ENCODE data around the gene C1QC.

Gene C1QC

GRCh38 chr1:22643381-22643780 lies at the start of gene C1QC:
Gene C1QC (plus strand): TSS chr1:22643633. CDS start chr1:22644024, 391 bp downstream.
- peak; percentile 53 for DNase-seq (ENCODE audit: low spot score)

DNA sequence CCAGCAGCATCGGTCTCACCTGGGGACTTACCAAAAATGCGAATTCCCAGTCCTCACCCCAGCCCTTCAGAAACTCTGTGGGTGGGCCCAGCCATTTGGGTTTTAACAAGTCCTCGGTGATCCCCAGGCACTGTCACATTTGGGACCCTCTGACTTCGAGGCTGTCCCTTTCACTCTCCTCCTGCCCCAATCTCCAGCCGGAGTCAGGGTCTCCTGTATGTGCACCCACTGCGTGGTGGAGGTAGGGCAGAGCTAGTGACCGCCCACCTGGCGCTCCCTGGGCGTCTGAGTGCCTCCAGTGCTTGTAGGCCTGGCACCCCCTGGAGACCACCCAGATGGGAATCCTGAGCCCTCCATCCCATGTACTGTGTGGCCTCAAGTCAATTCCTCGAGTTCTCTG lies 49.0 kb upstream of the C1QC start:
- DNase-seq (ENCODE audit: low spot score) = no peak

- no peak for DNase-seq (ENCODE audit: low spot score)
These were observed 48.3 kb upstream of the C1QC start for GRCh38 chr1:22595108-22595507.

GRCh38 chr1:22597301-22597965 lies 46.0 kb upstream of the C1QC start:
- no peak for DNase-seq (ENCODE audit: low spot score)

DNA sequence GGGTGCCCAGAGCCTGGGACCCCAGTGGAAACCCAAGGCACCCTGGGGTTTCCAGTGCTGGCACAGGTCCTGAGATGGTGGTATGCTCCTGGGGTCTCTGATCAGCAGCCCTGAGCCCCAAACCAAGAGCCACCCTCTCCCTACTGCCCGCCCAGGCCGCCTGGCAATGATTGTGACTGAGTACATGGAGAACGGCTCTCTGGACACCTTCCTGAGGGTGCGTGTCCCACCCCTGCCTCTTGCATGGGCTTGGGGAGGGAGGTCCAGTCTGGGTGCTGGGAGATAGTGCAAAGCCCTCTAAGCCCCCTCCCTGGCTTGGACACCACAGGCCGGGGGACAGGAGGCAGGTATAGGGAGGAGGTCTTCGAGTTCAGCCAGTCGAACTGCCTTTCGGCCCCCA lies 45.4 kb upstream of the C1QC start:
- DNase-seq (ENCODE audit: low spot score) = no peak

DNA sequence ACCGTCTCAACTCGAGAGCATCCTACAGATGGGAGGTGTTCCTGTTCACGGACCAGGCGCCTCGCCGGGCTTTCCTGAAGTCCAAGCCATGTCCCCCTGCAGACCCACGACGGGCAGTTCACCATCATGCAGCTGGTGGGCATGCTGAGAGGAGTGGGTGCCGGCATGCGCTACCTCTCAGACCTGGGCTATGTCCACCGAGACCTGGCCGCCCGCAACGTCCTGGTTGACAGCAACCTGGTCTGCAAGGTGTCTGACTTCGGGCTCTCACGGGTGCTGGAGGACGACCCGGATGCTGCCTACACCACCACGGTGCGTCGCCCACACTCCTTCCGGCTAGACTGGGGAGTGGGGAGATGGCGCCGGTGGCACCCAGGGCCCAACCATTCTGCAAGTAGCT lies 44.7 kb upstream of the C1QC start:
- DNase-seq (ENCODE audit: low spot score) = no peak

GRCh38 chr1:22600071-22600816 lies 43.2 kb upstream of the C1QC start:
- no peak for DNase-seq (ENCODE audit: low spot score)

DNA sequence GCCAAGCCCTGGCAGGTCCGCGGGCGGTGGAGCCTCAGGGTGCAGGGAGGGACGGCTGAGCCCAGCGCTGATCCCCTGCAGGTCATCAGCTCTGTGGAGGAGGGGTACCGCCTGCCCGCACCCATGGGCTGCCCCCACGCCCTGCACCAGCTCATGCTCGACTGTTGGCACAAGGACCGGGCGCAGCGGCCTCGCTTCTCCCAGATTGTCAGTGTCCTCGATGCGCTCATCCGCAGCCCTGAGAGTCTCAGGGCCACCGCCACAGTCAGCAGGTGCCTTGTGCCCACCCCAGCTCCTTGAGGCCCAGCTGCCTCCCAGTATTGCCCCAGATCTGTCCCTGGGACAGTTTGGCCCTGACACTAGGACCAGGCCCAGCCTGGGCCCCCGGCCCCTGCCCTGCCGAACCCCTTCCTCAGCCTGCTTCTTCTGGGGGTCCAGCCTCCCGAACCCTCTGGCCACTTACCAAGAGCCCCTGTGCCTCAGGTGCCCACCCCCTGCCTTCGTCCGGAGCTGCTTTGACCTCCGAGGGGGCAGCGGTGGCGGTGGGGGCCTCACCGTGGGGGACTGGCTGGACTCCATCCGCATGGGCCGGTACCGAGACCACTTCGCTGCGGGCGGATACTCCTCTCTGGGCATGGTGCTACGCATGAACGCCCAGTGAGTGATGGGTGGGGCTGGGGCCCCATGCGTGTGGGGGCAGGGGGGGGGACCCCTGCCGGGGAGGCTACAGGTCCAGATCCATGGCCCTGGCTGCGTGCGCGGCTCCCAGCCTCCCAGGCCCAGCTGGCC lies 42.4 kb upstream of the C1QC start:
- no peak for DNase-seq (ENCODE audit: low spot score)

GRCh38 chr1:22601610-22602009 lies 41.8 kb upstream of the C1QC start:
- DNase-seq (ENCODE audit: low spot score) = no peak

DNA sequence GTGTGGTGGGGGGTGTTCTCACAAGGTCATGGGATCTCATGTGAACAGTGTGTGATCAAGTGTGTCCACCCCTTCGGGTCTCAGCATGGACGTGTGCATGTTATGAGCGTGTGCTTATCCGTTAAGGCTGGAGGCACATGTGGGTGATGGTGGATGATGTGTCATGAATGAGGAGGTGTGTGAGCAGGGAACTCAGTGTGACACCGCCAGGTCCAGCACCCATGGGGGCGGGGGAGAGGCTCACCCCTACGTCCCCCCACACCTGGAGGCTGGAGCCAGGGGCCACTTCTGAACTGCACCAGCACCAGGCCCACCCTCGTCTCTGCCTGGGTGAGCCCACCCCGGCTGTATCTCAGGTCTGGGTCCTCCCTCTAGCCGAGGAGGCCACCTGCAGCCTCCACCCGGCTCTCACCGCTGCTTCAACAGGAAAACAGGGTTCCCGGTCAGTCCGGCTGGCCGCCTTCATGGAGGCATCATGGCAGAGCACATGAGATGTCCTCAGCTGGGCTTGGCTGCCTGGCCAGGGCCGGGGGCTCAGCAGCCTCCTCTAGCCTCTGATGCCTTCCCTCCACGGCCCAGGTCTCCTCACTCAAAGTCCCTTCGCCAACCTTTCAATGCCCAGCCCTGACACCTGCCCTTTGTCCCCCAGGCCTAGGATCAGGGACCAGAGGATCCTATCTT lies 41.2 kb upstream of the C1QC start:
- no peak for DNase-seq (ENCODE audit: low spot score)

DNA sequence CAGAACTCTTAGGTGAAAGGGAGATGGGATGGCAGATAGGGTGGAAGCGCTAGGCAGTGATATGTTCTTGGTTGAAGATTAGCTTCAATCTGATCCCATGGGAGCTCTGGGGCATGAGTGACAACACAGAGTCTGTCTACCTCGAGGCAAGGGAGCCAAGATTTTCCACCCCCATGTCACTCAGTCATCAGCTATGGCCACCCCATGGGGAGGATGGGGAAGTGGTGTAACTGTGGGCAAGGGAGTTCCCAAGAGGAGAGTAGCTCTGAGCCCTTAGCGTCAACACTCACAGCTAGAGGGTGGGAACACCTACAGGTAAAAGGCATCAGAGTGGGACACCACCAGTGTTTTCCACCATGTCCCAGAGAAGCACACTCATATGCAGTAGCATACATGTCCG lies 37.3 kb upstream of the C1QC start:
- no peak for DNase-seq (ENCODE audit: low spot score)

- no peak for DNase-seq (ENCODE audit: low spot score)
These were observed 36.3 kb upstream of the C1QC start for GRCh38 chr1:22607154-22607553.

- DNase-seq (ENCODE audit: low spot score) = no peak
These were observed 35.1 kb upstream of the C1QC start for GRCh38 chr1:22608361-22608760.

- no peak for DNase-seq (ENCODE audit: low spot score)
These were observed 34.1 kb upstream of the C1QC start for GRCh38 chr1:22609291-22609690.

GRCh38 chr1:22611530-22611947 lies 31.9 kb upstream of the C1QC start:
- no peak for DNase-seq (ENCODE audit: low spot score)

DNA sequence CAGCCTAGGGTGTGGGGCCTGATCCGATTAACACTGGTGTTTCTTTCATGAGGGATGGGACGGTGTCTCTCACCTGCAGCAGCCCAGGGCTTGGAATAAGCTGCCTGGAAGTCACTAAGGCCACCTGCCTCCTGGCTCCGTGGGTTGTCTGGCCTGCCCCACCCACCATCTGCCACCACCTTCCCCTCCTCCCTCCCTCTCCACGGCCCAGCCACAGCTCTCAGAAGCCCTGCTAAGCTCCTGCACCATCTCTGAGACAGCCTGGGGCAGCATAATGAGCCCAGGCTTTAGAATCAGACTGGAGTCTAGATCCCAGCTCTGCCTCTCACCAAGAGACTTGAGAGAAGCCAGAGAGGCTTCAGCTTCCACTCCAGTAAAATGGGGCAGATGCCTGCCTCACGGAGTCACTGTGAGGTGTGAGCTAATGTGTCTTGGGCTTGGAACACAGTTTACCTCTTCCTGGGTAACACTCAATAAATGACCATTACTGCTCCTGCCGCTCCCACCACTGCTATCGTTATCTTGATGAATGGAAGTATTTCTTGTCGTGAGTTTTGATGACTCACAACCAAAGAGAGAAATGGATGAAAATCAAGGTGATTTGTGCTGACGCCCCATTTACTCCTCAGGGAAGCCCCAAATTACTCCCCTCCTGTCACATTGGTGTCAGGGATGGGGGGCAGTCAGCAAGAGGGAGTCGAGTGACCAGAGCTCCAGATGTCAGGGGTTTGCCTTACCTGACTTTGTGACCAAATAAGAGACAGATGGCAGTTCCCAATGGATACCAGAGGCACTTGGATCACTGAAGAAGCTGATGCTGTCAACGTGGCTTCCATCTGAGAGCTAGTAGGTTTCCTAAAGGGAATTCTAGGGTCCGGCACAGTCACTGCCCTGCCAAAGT lies 30.5 kb upstream of the C1QC start:
- DNase-seq (ENCODE audit: low spot score) = no peak

- no peak for DNase-seq (ENCODE audit: low spot score)
These were observed 29.9 kb upstream of the C1QC start for GRCh38 chr1:22613572-22613918.

DNA sequence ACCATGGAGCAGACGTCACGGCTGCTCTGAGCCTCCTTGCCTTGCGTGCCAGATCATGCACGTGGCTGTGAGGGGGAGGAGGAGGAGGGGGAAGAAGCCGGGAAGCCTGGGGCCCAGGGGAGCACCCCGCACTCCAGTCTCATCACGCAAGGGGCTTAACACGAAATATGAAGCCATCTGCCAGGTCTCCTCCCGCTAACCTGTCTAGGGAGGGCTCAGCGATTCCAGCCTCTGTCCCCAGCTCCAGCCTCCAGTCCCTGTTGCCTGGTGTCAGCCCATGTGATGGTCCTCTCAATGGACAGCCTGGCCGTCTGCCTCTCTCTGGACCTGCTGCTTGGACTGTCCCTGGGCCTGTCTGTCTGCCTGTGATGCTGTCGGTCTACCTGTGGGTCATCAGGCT lies 29.5 kb upstream of the C1QC start:
- DNase-seq (ENCODE audit: low spot score) = no peak

DNA sequence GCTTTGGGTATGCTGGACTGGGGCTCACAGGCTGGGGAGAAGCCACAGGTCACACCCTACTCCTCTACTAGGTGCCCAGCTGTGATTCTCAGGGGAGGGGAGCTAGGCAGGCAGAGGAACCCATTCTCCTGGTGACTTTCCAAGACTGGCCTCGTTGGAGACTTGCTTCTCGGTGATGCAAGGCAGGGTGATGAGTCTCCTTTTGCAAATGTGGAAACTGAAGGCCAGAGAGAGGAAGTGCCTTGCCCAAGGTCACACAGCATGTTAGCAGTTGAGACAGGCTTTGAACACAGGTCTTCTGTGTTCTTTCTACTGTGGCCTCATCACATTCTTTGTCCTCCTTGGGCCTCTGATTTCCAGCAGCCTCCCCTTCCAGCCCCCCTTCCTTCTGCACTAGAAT lies 27.5 kb upstream of the C1QC start:
- DNase-seq (ENCODE audit: low spot score) = no peak

DNA sequence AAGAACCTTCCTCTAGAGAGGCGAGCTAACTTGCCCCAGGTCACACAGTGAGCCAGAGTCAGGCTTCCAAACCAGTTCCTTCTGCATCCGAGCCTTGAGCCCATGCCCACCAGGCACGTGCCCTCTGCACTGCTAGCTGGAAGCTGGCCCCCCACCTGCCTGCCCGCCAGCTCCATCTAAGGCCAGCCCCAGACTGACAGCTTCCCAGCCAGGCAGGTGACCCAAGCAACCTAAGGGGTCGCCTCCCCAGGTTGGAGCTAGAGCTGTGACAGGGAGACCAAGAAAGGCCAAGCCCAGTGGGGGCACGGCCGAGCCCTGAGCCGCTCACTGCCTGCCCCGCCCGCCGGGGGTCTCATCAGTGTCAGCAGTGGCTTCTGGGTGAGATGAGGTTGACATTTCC lies 26.9 kb upstream of the C1QC start:
- no peak for DNase-seq (ENCODE audit: low spot score)

GRCh38 chr1:22618056-22618455 lies 25.4 kb upstream of the C1QC start:
- no peak for DNase-seq (ENCODE audit: low spot score)

DNA sequence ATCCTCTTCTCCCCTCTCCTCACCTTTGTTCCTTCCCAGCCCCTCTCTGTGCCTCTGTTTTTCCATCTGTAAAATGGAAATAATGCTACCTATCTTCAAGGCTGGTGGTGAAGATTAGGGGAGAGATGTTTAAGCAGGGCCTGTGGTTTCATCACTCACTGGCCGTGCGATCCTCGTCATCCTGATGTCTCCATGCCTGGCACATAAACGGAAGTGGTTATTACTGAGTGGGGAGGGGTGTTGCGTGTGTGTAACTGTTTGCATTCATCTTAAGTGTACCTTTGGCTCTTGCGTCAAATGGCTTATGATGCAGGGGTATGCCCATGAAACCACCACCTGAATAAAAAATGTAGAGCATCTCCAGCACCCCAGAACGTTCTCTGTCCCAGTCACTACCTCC lies 24.2 kb upstream of the C1QC start:
- no peak for DNase-seq (ENCODE audit: low spot score)
